Adrenal gland (tissue), 5 donors: ENCODE measurements around the gene ELF5.

Experiments used
- POLR2A ChIP-seq, 2 donors: fragments of 450-650 bp; IDR thresholded peaks; one replicate each; pipeline ENCODE4 v1.6.1; 2017; ENCODE audit warnings: antibody characterized with exemption in 2 of 2, mild to moderate bottlenecking in 2 of 2, moderate library complexity in 1 of 2
- TF ChIP-seq, protein P1 (sequence below), 6 experiments: fragments of 450-650 bp in 4 of 6; fragments of 200-600 bp in 2 of 6; sonication (generic) in 1 of 6; IDR thresholded peaks; 1 replicate in 5 of 6; 2 replicates in 1 of 6; pipeline versions ENCODE4 v1.5.1 to v1.8.0; 2016 to 2021; ENCODE audit warnings: antibody characterized with exemption in 6 of 6, mild to moderate bottlenecking in 2 of 6, moderate library complexity in 1 of 6
- donor health status: DM: no; HTN: no; CAD: no.

GRCh38 chr11:34451053-34451452, 62.5 kb downstream of the ELF5 start:
- no peak for TF ChIP-seq POLR2A (IDR thresholded peaks at IDR 0.05)
- TF ChIP-seq, protein P1, sequence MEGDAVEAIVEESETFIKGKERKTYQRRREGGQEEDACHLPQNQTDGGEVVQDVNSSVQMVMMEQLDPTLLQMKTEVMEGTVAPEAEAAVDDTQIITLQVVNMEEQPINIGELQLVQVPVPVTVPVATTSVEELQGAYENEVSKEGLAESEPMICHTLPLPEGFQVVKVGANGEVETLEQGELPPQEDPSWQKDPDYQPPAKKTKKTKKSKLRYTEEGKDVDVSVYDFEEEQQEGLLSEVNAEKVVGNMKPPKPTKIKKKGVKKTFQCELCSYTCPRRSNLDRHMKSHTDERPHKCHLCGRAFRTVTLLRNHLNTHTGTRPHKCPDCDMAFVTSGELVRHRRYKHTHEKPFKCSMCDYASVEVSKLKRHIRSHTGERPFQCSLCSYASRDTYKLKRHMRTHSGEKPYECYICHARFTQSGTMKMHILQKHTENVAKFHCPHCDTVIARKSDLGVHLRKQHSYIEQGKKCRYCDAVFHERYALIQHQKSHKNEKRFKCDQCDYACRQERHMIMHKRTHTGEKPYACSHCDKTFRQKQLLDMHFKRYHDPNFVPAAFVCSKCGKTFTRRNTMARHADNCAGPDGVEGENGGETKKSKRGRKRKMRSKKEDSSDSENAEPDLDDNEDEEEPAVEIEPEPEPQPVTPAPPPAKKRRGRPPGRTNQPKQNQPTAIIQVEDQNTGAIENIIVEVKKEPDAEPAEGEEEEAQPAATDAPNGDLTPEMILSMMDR (IDR thresholded peaks at IDR 0.05): no peak
